Activated CD4-positive, alpha-beta T cell treated with anti-CD3 and anti-CD28 coated beads, Interleukin-2, Interleukin-6, amounts not matched to agents 100 ng/mL and 50 ng/mL, durations not matched to agents 16 hours and 8 hours (primary cell): ENCODE data around the gene PRKCG.
"Not testable (repeated sequence)": the region's sequence is repeated elsewhere in the genome, so short reads cannot be mapped to it uniquely, and the experiment has no call there.

Experiments
- DNase-seq: peaks from one replicate; pipeline ENCODE4 v3.0.0-alpha.2; 2020

The PRKCG gene

DNA sequence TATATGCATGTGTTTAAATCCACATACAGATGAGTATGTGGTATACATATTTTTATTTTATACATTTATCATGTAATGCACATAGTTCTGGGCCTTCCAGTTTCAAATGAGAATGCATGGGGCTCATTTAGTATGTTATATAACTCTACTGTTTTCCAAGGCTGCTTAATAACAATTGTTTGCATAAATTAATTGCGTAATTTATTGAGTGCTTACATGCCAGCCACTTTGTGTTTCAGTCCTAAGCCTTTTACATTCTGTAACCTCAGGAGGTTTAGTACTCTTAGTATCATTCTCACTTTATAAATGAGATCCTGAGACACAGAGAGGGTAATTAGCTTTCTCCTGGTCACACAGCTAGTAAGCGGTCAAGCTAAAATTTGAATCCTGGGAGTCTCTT lies 64.0 kb downstream of the PRKCG start:
- no peak for DNase-seq

DNA sequence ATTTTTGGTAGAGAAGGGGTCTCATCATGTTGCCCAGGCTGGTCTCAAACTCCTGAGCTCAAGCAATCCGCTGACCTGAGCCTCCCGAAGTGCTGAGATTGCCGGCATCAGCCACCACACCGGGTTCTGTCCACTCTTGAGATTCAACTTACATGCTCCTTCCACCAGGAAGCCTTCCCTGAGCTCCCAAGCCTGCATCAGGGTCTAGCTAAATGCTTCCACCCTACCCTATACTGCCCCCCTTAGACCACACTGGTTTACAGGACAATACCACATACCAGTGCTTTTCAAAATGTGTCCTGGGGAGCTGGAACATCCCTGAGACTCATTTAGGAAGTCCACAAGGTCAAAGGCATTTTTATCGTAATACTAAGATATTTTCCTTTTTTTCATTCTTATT lies 65.6 kb downstream of the PRKCG start:
- no peak for DNase-seq

DNA sequence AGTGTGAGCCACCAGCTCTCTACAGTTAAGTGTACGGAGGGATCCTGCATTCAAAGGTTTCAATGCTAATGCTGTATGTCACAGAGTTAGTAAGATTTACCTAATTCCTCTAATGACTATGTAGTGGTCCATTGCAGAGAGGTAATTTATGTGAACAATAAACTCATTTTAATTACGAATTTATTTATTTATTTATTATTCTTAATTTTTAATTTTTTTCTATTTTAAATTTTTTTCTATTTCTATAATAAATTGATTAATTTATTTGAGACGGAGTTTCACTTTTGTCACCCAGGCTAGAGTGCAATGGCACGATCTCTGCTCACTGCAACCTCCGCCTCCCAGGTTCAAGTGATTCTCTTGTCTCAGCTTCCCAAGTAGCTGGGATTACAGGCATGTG lies 66.6 kb downstream of the PRKCG start:
- DNase-seq: not testable (repeated sequence)

DNA sequence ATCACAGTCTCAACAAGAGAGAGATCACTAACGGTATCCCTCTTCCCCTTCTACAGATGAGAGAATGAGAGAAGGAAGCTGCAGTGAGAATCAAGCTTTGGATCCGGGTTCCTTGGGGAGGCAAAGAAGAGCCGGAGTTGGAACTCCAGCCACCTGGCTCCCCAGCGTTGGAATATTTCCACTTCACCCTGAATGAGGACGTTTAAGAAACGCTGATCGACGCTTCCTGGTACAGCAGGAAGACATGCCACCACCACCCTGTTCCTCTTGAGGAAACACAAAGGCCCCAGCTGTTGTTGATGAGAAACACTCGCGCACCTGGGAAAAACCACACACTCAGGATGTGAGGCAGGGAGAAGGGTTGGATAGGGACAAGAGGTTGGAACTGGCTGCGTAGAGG lies 69.4 kb downstream of the PRKCG start:
- no peak for DNase-seq

DNA sequence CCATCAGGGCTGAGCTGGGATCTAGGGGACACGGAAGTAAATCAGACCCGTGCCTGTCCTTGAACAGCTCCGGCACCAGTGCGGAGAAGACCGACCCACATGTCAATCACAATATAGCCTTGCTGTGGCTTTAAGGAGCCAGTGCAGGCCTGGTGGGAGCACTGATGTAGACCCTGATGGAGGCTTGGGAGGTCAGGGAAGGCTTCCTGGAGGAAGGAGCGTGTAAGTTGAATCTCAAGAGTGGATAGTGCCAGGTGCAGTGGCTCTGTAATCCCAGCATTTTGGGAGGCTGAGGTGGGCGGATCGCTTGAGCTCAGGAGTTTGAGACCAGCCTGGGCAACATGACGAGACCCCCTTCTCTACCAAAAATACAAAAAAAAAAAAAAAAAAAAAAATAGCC lies 70.0 kb downstream of the PRKCG start:
- DNase-seq: no peak

DNA sequence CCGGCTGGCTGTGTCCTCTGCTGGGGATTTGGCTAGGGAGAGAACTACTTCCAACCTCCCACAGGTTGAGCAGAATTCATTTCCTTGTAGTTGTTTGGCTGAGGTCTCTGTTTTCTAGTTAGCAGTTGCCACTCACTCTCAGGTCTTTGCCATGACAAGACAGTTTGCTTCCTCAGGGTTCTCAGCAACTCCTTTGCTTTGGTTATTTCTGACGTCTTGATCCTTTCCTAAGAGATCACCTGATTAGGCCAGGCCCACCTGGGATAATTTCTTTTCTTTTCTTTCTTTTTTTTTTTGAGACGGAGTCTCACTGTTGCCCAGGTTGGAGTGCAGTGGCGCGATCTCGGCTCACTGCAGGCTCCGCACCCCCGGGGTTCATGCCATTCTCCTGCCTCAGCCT lies 71.4 kb downstream of the PRKCG start:
- no peak for DNase-seq
